PC-9 (cell line): ENCODE measurements around the gene RBMX2.

ENCODE experiments used
- CTCF ChIP-seq: fragments of 200-600 bp; sonication (generic); conservative IDR thresholded peaks from 2 replicates; pipeline ENCODE4 v1.6.1; 2017; ENCODE audit warnings: mixed run types, antibody characterized with exemption, mild to moderate bottlenecking, moderate library complexity
- EZH2 ChIP-seq: fragments of 200-600 bp; sonication (generic); IDR thresholded peaks from 2 replicates; pipeline ENCODE4 v1.8.0; 2017; ENCODE audit warnings: antibody characterized with exemption, low read depth

- TF ChIP-seq CTCF (no peak), EZH2 (no peak)
These were observed 15.0 kb downstream of the RBMX2 start for GRCh38 chrX:130416785-130417184.
